PFSK-1 (cell line): ENCODE measurements around the gene RAB37.

Experiments used
- TAF1 ChIP-seq: IDR thresholded peaks from 2 replicates; pipeline ENCODE4 v1.6.1; 2012; ENCODE audit warnings: low read length, control low read depth, borderline replicate concordance; ENCODE audit not compliant: insufficient read depth
- TF ChIP-seq, protein P1 (sequence below), 2 experiments: IDR thresholded peaks; 2 replicates each; pipeline versions ENCODE4 v1.6.1 to v1.8.0; 2011 to 2012; ENCODE audit warnings: low read depth in 2 of 2, low read length in 2 of 2, control low read depth in 1 of 2, inconsistent platforms in 1 of 2, mild to moderate bottlenecking in 1 of 2, moderate library complexity in 1 of 2; ENCODE audit not compliant: insufficient read depth in 1 of 2

- no peak for TF ChIP-seq TAF1
- TF ChIP-seq, protein P1, sequence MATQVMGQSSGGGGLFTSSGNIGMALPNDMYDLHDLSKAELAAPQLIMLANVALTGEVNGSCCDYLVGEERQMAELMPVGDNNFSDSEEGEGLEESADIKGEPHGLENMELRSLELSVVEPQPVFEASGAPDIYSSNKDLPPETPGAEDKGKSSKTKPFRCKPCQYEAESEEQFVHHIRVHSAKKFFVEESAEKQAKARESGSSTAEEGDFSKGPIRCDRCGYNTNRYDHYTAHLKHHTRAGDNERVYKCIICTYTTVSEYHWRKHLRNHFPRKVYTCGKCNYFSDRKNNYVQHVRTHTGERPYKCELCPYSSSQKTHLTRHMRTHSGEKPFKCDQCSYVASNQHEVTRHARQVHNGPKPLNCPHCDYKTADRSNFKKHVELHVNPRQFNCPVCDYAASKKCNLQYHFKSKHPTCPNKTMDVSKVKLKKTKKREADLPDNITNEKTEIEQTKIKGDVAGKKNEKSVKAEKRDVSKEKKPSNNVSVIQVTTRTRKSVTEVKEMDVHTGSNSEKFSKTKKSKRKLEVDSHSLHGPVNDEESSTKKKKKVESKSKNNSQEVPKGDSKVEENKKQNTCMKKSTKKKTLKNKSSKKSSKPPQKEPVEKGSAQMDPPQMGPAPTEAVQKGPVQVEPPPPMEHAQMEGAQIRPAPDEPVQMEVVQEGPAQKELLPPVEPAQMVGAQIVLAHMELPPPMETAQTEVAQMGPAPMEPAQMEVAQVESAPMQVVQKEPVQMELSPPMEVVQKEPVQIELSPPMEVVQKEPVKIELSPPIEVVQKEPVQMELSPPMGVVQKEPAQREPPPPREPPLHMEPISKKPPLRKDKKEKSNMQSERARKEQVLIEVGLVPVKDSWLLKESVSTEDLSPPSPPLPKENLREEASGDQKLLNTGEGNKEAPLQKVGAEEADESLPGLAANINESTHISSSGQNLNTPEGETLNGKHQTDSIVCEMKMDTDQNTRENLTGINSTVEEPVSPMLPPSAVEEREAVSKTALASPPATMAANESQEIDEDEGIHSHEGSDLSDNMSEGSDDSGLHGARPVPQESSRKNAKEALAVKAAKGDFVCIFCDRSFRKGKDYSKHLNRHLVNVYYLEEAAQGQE (IDR thresholded peaks at IDR 0.05; ENCODE audit: insufficient read depth in 1 of 2, low read depth in 2 of 2, low read length in 2 of 2): no peak
These were observed 19.8 kb downstream of the RAB37 start for GRCh38 chr17:74756891-74757290.
